ENCODE measurements around the gene CXCL3. TPM values are rescaled to one million over a fixed set of nuclear protein-coding genes. Genes with fewer than 3 reads are reported as not detected.

The CXCL3 gene
- total RNA-seq, result 1 to 10 TPM in 1 of 4 donors, under 1 TPM in 1, not detected in 2; 0.62 to 2.5 TPM

DNA sequence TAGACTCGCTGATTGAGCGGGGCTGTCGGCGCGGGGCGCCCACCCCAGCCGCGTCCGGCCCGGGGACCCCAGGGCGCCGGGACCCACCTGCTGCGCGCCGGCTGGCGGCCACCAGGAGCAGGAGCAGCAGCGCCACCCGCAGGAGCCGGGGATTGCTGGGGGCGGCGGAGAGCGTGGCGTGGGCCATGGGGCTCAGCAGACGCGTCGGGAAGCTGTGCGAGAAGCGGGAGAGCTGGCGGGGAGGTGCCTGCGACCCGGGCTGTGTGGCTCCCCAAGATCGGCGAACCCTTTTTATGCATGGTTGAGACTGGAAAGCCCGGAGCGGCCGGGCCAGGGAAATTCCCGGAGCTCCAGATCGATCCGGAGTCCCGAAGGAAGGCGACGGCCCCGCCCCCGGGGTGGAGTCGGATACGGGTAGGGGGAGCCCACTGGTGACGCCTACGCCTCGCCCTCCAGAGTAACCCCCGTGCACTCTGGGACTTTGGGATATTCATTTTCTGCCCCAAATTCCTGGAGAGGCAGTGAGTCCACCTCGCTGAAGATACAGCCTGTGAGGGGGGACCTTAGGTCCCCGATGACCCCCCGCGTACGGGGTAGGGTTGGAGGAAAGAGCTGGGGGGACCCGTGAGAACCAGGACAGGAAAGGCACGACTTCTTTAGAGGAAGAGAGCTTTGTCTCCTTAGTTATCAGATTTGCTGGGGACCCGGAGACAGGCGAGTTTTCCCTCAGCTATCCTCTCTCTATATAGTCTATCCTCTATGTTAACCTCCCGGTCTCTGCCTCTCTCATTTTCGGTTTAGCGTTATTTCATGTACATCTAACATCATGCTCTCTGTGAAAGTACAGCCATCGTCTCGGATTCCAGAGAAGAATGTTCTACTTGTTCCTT, at the start of gene CXCL3:
Gene CXCL3 (minus strand): TSS at position 265 of the 890 bp plus-strand sequence. CDS start 78 bp downstream, at position 187.
- Histone ChIP-seq H3K4me3 (peak within 1 kb of the TSS; percentile 35 to 59), H3K4me1 (no peaks in the 10 kb centered on the region), H3K36me3 (no peaks in the 10 kb centered on the region), H3K27ac (peak within 1 kb of the TSS; percentile 45 to 56), H3K27me3 (no peaks in the 10 kb centered on the region), H3K9me3 (no peaks in the 10 kb centered on the region)
- TF ChIP-seq, protein P1, sequence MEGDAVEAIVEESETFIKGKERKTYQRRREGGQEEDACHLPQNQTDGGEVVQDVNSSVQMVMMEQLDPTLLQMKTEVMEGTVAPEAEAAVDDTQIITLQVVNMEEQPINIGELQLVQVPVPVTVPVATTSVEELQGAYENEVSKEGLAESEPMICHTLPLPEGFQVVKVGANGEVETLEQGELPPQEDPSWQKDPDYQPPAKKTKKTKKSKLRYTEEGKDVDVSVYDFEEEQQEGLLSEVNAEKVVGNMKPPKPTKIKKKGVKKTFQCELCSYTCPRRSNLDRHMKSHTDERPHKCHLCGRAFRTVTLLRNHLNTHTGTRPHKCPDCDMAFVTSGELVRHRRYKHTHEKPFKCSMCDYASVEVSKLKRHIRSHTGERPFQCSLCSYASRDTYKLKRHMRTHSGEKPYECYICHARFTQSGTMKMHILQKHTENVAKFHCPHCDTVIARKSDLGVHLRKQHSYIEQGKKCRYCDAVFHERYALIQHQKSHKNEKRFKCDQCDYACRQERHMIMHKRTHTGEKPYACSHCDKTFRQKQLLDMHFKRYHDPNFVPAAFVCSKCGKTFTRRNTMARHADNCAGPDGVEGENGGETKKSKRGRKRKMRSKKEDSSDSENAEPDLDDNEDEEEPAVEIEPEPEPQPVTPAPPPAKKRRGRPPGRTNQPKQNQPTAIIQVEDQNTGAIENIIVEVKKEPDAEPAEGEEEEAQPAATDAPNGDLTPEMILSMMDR (IDR thresholded peaks at IDR 0.05), result peak in 3 of 4 experiments; percentile 15 to 36 (median 36)
- TF ChIP-seq POLR2A (IDR thresholded peaks at IDR 0.05), result no peak
- DNase-seq, result peak; percentile 34 to 47
- intact Hi-C loops (cut with DNase I; ENCODE audit: low total_unique reads), result no loop called here

DNA sequence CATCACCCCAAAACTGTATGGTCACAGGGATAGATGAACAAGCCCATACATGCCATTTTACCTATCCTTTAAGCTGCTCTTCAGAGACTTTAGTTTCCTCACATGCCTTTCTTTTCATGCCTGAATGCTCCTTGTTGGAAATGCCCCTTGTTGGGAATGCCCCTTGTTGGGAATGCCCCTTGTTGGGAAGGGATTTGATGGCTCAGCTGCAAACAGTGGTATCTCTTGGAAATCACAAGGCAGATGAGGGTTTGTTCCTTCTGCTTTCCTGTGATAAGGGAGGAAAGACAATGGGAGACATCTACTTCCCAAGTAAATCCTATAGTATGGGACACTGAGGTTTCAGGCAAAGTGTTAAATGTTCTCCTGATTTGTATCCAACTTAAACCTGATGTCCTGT, 49.0 kb upstream of the CXCL3 start:
- Histone ChIP-seq H3K27ac (no peak overlapping the region), H3K9me3 (no peaks in the 10 kb centered on the region), H3K4me1 (no peaks in the 10 kb centered on the region), H3K4me3 (no peak overlapping the region), H3K27me3 (no peaks in the 10 kb centered on the region), H3K36me3 (no peaks in the 10 kb centered on the region)
- TF ChIP-seq POLR2A (IDR thresholded peaks at IDR 0.05), result no peak
- TF ChIP-seq, protein P1 (IDR thresholded peaks at IDR 0.05), result no peak
- intact Hi-C loops (cut with DNase I; ENCODE audit: low total_unique reads), result no loop called here
- no peak for DNase-seq

DNA sequence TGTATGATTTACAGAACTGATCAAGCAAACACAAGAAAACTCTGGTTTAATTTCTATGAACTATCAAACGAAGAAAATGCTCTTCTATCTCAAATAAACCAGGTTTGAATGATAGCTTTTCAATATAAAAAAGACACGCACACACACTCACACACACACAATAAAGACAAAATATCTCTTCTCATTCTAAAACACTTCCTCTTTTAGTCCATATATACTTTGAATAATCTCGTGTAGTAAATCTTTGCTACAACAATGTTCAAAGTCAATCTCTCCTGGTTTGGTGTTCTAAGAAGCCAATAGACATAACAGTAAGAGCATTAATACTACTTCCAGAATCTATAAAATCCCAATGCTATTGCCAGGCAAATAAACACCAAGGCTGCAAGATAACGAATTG, 47.2 kb upstream of the CXCL3 start:
- Histone ChIP-seq H3K27ac (no peak overlapping the region), H3K4me3 (no peak overlapping the region), H3K4me1 (no peaks in the 10 kb centered on the region), H3K27me3 (no peaks in the 10 kb centered on the region), H3K36me3 (no peaks in the 10 kb centered on the region), H3K9me3 (no peaks in the 10 kb centered on the region)
- DNase-seq, result no peak
- intact Hi-C loops (cut with DNase I; ENCODE audit: low total_unique reads), result no loop called here
- no peak for TF ChIP-seq POLR2A (IDR thresholded peaks at IDR 0.05)
- TF ChIP-seq, protein P1 (IDR thresholded peaks at IDR 0.05), result no peak

DNA sequence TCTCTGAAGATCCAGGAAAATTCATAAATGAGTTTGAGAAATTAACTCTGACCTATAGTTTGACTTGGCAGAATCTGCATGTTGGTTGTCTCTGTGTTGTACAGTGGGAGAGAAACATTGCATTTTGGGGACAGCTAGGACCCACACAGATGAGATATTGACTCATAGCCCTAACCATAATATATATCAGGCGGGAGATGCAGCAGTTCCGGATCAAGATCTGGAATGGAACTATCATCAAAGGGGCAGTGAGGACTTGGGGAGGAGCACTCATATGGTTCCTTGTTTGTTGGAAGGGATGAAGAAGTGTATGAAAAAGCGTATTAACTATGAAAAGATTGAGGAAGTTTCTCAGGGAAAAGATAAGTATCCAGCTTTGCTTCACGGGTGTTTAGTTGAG, 46.5 kb upstream of the CXCL3 start:
- DNase-seq, result no peak
- TF ChIP-seq, protein P1 (IDR thresholded peaks at IDR 0.05), result no peak
- TF ChIP-seq POLR2A (IDR thresholded peaks at IDR 0.05), result no peak
- no peak overlapping the region for H3K4me3 ChIP-seq
- intact Hi-C loops (cut with DNase I; ENCODE audit: low total_unique reads), result no loop called here
- H3K27me3 ChIP-seq, result no peaks in the 10 kb centered on the region
- H3K36me3 ChIP-seq, result no peaks in the 10 kb centered on the region
- no peak overlapping the region for H3K27ac ChIP-seq
- no peaks in the 10 kb centered on the region for H3K9me3 ChIP-seq
- H3K4me1 ChIP-seq, result no peaks in the 10 kb centered on the region

DNA sequence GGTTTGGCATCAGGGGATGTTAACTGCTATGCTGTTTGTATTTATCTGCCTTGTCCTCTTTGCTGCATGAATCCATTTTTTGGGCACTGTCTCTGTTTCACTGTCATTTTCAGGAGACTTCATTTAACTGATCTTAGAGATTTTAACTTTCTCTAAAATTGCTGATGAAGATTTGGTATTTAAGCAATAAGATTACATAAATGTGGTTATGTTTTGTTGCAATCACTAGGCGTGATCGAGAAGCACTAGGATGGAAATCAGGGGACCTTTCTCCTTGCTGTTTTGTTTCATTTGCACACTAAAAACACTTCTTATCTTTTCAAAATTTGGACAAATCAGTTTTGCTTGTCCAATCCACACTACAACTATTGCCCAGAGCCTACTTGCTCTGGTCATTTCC, 45.1 kb upstream of the CXCL3 start:
- Histone ChIP-seq H3K4me1 (no peaks in the 10 kb centered on the region), H3K27ac (no peak overlapping the region), H3K4me3 (no peak overlapping the region), H3K9me3 (no peaks in the 10 kb centered on the region), H3K27me3 (no peaks in the 10 kb centered on the region), H3K36me3 (no peaks in the 10 kb centered on the region)
- intact Hi-C loops (cut with DNase I; ENCODE audit: low total_unique reads), result no loop called here
- TF ChIP-seq POLR2A (IDR thresholded peaks at IDR 0.05), result no peak
- TF ChIP-seq, protein P1 (IDR thresholded peaks at IDR 0.05), result no peak
- no peak for DNase-seq
